ENCODE data around the gene NUDC.

Gene NUDC

GRCh38 chr1:26938004-26938658 lies 16.6 kb downstream of the NUDC start:
- Histone ChIP-seq H3K4me2 (no peak overlapping the region), H3K9ac (no peak overlapping the region), H3K4me3 (IDR thresholded peaks at IDR 0.05; ENCODE audit: insufficient read depth, low read depth, low read length) (no peak overlapping the region), H4K20me1 (ENCODE audit: insufficient read depth) (no peaks in the 10 kb centered on the region), H3K36me3 (ENCODE audit: insufficient read depth) (no peaks in the 10 kb centered on the region; the same call in 1 of the 2 replicates), H3K27ac (no peak overlapping the region), H3K79me2 (ENCODE audit: insufficient read depth, low read depth) (no peaks in the 10 kb centered on the region; the same call in 1 of the 2 replicates), H2AFZ (ENCODE audit: low read depth) (no peak overlapping the region), H3K27me3 (ENCODE audit: insufficient read depth, low read depth) (no peaks in the 10 kb centered on the region), H3K4me1 (ENCODE audit: low read depth, poor library complexity, severe bottlenecking) (no peaks in the 10 kb centered on the region)
- no peak for TF ChIP-seq CTCF (conservative IDR thresholded peaks at IDR 0.05; ENCODE audit: low read depth, low read length)

DNA sequence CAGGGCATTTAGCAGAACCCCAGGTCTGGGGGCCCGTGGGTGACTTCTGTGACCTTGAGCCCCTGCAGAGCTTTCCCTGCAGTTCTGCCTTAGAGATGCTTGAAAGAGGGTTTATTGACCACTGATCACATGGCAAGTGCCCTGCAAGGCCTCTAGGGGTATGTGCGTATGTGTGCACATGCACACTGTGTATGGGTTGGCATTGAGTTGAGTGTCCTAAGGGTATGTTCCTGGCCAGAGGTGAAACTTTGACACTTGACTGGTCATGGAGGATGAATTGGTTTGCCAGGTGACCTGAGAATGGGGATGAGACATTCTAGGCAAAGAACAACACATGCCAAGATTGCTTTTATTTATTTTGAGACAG lies 17.1 kb downstream of the NUDC start:
- no peak overlapping the region for H3K4me3 ChIP-seq (IDR thresholded peaks at IDR 0.05; ENCODE audit: insufficient read depth, low read depth, low read length)
- H3K27me3 ChIP-seq (ENCODE audit: insufficient read depth, low read depth) = no peaks in the 10 kb centered on the region
- no peaks in the 10 kb centered on the region; the same call in 1 of the 2 replicates for H3K79me2 ChIP-seq (ENCODE audit: insufficient read depth, low read depth)
- no peak overlapping the region for H3K4me2 ChIP-seq
- H3K4me1 ChIP-seq (ENCODE audit: low read depth, poor library complexity, severe bottlenecking) = no peaks in the 10 kb centered on the region
- no peak for TF ChIP-seq CTCF (conservative IDR thresholded peaks at IDR 0.05; ENCODE audit: low read depth, low read length)
- H3K36me3 ChIP-seq (ENCODE audit: insufficient read depth) = no peaks in the 10 kb centered on the region; the same call in 1 of the 2 replicates
- H4K20me1 ChIP-seq (ENCODE audit: insufficient read depth) = no peaks in the 10 kb centered on the region
- H3K27ac ChIP-seq = no peak overlapping the region
- H3K9ac ChIP-seq = no peak overlapping the region
- no peak overlapping the region for H2AFZ ChIP-seq (ENCODE audit: low read depth)

- H3K36me3 ChIP-seq (ENCODE audit: insufficient read depth) = no peaks in the 10 kb centered on the region
- H3K79me2 ChIP-seq (ENCODE audit: insufficient read depth, low read depth) = no peaks in the 10 kb centered on the region; the same call in 1 of the 2 replicates
- H3K4me3 ChIP-seq (IDR thresholded peaks at IDR 0.05; ENCODE audit: insufficient read depth, low read depth, low read length) = no peak overlapping the region
- H2AFZ ChIP-seq (ENCODE audit: low read depth) = no peak overlapping the region
- no peak overlapping the region for H3K4me2 ChIP-seq
- TF ChIP-seq CTCF (conservative IDR thresholded peaks at IDR 0.05; ENCODE audit: low read depth, low read length) = no peak
- H4K20me1 ChIP-seq (ENCODE audit: insufficient read depth) = no peaks in the 10 kb centered on the region
- H3K4me1 ChIP-seq (ENCODE audit: low read depth, poor library complexity, severe bottlenecking) = no peaks in the 10 kb centered on the region
- no peaks in the 10 kb centered on the region for H3K27me3 ChIP-seq (ENCODE audit: insufficient read depth, low read depth)
- no peak overlapping the region for H3K27ac ChIP-seq
- H3K9ac ChIP-seq = no peak overlapping the region
Measured at GRCh38 chr1:26941311-26941710, 19.8 kb downstream of the NUDC start.

DNA sequence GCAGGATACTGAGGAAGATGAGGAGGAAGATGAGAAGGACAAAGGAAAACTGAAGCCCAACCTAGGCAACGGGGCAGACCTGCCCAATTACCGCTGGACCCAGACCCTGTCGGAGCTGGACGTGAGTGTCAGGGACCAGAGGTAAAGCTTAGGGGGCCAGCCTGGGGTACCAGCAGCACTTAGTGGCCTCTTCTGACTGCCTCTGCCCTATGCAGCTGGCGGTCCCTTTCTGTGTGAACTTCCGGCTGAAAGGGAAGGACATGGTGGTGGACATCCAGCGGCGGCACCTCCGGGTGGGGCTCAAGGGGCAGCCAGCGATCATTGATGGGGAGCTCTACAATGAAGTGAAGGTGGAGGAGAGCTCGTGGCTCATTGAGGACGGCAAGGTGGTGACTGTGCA lies 21.1 kb downstream of the NUDC start:
- no peaks in the 10 kb centered on the region for H3K4me1 ChIP-seq (ENCODE audit: low read depth, poor library complexity, severe bottlenecking)
- TF ChIP-seq CTCF (conservative IDR thresholded peaks at IDR 0.05; ENCODE audit: low read depth, low read length) = no peak
- H3K9ac ChIP-seq = no peak overlapping the region
- H3K4me2 ChIP-seq = no peak overlapping the region
- H3K27me3 ChIP-seq (ENCODE audit: insufficient read depth, low read depth) = no peaks in the 10 kb centered on the region
- H4K20me1 ChIP-seq (ENCODE audit: insufficient read depth) = no peaks in the 10 kb centered on the region
- no peak overlapping the region for H2AFZ ChIP-seq (ENCODE audit: low read depth)
- no peaks in the 10 kb centered on the region; the same call in 1 of the 2 replicates for H3K79me2 ChIP-seq (ENCODE audit: insufficient read depth, low read depth)
- H3K4me3 ChIP-seq (IDR thresholded peaks at IDR 0.05; ENCODE audit: insufficient read depth, low read depth, low read length) = no peak overlapping the region
- no peaks in the 10 kb centered on the region for H3K36me3 ChIP-seq (ENCODE audit: insufficient read depth)
- H3K27ac ChIP-seq = no peak overlapping the region
